G401.6 (cell line): ENCODE measurements around the gene PDZRN4.

ENCODE experiments used
- FAIRE-seq: peaks from 2 replicates; lab custom pipeline; 2012; peaks lifted over from hg19 to GRCh38; lab: Jason Lieb, UNC

Gene PDZRN4

GRCh38 chr12:41460906-41461305 is 272.8 kb downstream of the PDZRN4 start:
- FAIRE-seq, result no peak

GRCh38 chr12:41462312-41462711 is 274.2 kb downstream of the PDZRN4 start:
- FAIRE-seq, result no peak

- no peak for FAIRE-seq
Measured at GRCh38 chr12:41465526-41465925, 277.4 kb downstream of the PDZRN4 start.

- FAIRE-seq, result no peak
Measured at GRCh38 chr12:41466300-41466699, 278.2 kb downstream of the PDZRN4 start.

- FAIRE-seq, result no peak
Measured at GRCh38 chr12:41466802-41467201, 278.7 kb downstream of the PDZRN4 start.

- no peak for FAIRE-seq
Measured at GRCh38 chr12:41467591-41468325, 279.6 kb downstream of the PDZRN4 start.

GRCh38 chr12:41468341-41468740 is 280.2 kb downstream of the PDZRN4 start:
- FAIRE-seq, result no peak

GRCh38 chr12:41468756-41469155 is 280.6 kb downstream of the PDZRN4 start:
- FAIRE-seq, result no peak

- FAIRE-seq, result no peak
Measured at GRCh38 chr12:41473441-41473840, 285.3 kb downstream of the PDZRN4 start.

- no peak for FAIRE-seq
Measured at GRCh38 chr12:41474001-41474400, 285.9 kb downstream of the PDZRN4 start.

GRCh38 chr12:41476499-41477439 is 288.6 kb downstream of the PDZRN4 start:
- no peak for FAIRE-seq

- FAIRE-seq, result no peak
Measured at GRCh38 chr12:41479426-41479825, 291.3 kb downstream of the PDZRN4 start.

GRCh38 chr12:41485203-41485602 is 297.1 kb downstream of the PDZRN4 start:
- no peak for FAIRE-seq

GRCh38 chr12:41486718-41487117 is 298.6 kb downstream of the PDZRN4 start:
- FAIRE-seq, result no peak

GRCh38 chr12:41496009-41496408 is 307.9 kb downstream of the PDZRN4 start:
- FAIRE-seq, result no peak

GRCh38 chr12:41497409-41497808 is 309.3 kb downstream of the PDZRN4 start:
- FAIRE-seq, result no peak

- FAIRE-seq, result no peak
Measured at GRCh38 chr12:41504976-41505375, 316.9 kb downstream of the PDZRN4 start.

- FAIRE-seq, result no peak
Measured at GRCh38 chr12:41507286-41507685, 319.2 kb downstream of the PDZRN4 start.

GRCh38 chr12:41509271-41510055 is 321.3 kb downstream of the PDZRN4 start:
- FAIRE-seq, result no peak

- no peak for FAIRE-seq
Measured at GRCh38 chr12:41510470-41510869, 322.4 kb downstream of the PDZRN4 start.

- no peak for FAIRE-seq
Measured at GRCh38 chr12:41511247-41511646, 323.1 kb downstream of the PDZRN4 start.

- no peak for FAIRE-seq
Measured at GRCh38 chr12:41512497-41512896, 324.4 kb downstream of the PDZRN4 start.
